HG03571 (cell line): ENCODE measurements around the gene ATOH7.
"Not testable (repeated sequence)": the region's sequence is repeated elsewhere in the genome, so short reads cannot be mapped to it uniquely, and the experiment has no call there.

Experiments
- ATAC-seq: cut with Tn5 transposase; IDR thresholded peaks from one replicate; pipeline ENCODE4 v1.9.1; 2021; ENCODE audit not compliant: unreplicated experiment

ATOH7 gene

GRCh38 chr10:68238371-68238770, 6.5 kb upstream of the ATOH7 start:
- ATAC-seq: no peak

DNA sequence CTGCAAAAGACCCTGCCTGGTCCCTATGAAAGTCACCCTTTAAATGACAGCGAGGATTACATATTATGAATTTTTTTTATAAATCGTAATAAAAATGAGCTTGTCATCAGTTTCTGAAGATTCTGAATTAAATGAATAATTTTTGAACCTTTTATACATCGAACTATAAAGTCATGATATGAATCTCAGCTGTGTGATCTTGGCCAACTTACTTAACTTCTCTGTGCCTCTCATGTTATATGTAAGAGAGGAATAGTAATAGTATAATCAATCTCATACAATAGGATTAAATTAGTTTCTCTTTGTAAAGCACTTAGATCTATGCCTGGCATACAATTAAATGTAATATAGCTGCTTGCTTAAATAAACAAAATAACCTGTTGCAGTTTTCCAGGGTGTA, 5.3 kb upstream of the ATOH7 start:
- no peak for ATAC-seq

DNA sequence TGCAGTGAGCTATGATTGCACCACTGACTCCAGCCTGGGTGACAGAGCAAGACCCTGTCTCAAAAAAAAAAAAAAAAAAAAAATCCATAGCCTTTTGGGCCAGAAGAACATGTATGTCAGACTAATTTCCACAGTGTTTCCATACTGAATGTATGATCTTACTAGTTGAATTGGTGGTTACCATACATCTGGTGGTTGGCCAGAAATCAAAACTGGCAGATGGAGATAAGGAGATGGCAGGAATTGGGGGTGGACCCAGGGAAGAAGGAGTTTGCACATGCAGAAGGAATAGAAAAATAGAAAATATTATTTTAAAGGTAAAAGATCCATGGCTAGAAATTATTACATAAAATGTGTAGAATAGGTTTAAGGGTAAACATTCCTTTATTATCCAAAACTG, 3.7 kb upstream of the ATOH7 start:
- ATAC-seq: no peak

GRCh38 chr10:68235111-68235510, 3.2 kb upstream of the ATOH7 start:
- no peak for ATAC-seq

DNA sequence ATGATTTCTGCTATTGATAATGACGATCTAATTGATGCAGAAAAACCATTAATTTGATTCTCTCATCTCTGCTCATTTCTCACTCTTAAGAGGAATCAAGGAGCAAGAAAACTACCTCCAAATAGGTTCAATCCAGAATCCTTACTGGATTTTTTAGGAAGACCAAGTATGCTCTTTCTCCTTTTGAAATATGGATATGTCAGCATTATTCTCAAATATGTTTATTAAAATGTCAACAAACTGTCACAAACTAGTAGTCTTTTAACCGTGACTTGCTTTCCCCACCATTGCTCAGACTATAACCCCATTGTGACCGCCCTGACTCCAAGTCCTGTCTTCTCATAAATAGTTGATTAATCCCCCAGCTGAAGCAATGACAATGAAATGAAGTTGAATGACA, 1.1 kb upstream of the ATOH7 start:
- ATAC-seq: no peak

- ATAC-seq: peak; percentile 78
Observed at GRCh38 chr10:68231106-68231816, 652 bp downstream of the ATOH7 start.

DNA sequence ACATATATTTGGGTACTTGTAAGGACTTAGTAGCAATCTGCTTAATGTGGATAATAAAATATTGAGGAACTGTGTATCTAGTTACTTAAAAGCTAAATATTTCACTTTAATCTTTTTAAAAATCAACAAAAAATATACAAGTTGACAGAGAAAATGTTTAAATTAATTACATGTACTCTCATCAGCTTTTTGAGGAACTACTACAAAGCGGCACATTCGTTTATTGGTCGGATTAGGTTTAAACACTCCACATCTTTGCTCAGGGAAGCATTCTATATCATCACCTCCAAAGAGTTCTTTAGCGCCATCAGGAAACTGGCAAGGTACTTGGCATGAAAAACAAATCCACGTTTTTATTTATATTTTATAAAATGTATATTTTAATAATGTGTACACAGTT, 1.6 kb downstream of the ATOH7 start:
- no peak for ATAC-seq

GRCh38 chr10:68224810-68225209, 7.1 kb downstream of the ATOH7 start:
- no peak for ATAC-seq

GRCh38 chr10:68223535-68224165, 8.3 kb downstream of the ATOH7 start:
- ATAC-seq: no peak

- no peak for ATAC-seq
Observed at GRCh38 chr10:68222391-68222790, 9.5 kb downstream of the ATOH7 start.

DNA sequence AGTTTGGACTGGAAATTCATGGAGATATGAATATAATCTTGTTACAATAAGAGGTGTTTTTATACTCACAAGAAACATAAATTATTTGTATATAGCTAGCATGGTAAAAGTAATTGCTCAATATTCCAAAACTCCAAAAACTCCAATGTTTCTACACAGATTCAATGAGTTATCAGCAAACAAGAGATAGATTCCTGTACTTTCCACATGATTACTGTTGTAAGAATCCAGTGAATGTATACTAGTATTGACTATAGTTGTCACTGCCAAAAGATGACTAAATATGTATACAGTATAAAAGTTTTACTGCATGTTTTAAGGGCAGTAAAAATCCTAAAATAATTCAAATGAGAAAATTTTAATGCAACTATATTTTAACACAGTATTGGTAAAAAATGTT, 10.7 kb downstream of the ATOH7 start:
- ATAC-seq: no peak

- ATAC-seq: no peak
Observed at GRCh38 chr10:68218786-68219185, 13.1 kb downstream of the ATOH7 start.

DNA sequence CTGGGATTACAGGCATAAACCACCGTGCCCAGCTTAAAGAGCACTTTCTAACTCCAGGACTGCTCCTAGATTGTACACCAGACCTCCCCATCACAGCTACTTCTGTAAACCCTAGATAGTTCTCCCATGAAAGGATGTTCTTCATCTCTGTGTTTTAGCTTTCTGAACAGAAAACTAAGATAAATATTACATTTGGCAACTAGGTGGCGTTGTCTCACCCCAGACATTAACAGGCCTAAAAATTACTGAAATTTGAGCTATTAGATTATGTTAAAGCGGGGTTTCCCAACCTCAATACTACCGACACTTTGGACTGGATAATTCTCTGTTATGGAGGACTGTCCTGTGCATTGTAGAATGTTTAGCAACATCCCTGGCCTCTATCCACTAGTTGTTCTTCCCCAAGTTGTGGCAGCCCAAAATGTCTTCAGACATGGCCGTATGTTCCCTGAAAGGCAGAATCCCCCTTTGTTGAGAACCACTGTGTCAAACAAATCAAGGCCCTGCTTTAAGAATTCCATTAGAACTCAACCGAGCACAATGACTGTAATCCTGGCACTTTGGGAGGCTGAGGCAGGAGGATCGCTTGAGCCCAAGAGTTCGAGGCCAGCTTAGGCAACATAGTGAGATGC, 19.1 kb downstream of the ATOH7 start:
- no peak for ATAC-seq

DNA sequence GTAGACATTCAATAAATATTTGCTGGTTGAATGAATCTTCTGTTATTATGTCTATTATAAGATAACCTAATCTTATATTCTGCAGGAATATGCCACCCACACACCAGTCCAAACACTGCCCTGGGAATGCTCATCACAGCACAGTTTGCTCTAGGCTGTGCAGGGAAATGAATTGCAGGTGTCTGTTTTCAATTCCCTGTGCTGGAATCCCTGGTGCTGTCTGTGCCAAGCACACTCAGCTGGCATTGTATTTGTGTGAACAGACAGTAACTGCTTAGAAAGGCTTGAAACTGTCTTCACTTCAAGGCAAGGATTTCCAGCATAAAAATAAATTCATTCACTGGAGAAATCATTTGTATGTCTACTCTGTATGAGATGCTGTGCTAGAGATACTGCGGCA, 20.2 kb downstream of the ATOH7 start:
- no peak for ATAC-seq

DNA sequence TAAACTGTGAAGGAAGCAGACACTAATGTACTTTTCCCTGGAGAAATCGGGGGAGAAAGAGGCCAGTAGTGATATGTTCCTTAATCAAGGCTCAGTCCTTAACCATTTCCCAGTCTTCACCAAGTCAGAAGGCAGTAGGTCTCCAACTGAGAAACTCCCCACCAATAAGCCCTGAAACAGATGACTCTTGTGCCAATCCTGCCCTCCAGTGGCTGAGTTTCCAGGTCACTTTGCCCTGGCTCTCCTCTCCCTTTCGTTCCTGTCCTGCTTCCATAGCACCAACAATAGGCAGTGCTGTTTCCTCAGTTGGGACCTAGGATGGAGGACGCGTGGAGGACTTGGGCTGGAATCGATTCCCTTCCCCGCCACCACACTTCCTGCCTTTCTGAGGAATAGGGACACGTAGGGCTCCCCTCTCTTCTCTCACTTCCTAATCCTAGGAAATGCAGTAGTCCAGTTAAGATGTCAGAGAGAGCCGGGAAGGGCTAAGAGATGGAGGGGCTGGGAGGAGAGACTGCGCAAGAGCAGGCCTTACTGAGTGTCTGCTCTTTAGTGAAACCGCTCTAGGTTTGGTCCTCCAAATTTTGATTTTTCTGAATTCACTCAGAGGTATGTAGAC, 23.4 kb downstream of the ATOH7 start:
- peak; percentile 51 for ATAC-seq

DNA sequence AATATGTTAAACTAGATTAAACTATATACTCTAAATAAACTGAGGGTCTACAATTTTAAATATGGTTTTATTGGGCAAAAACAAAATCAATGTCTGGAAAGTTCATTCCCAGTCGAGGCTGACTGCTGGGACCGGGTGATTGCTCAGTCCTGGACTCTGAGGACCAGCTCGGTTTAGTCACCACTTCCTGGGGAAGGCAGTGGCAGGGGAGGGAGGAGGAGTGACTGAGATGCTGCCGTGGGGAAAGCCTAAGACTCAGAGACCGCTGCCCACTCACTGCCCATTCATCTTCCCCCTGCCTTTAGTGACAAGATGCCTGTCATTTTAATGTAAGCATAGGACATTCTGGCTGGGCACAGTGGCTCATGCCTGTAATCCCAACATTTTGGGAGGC, 29.0 kb downstream of the ATOH7 start:
- no peak for ATAC-seq

- no peak for ATAC-seq
Observed at GRCh38 chr10:68196701-68197100, 35.2 kb downstream of the ATOH7 start.

DNA sequence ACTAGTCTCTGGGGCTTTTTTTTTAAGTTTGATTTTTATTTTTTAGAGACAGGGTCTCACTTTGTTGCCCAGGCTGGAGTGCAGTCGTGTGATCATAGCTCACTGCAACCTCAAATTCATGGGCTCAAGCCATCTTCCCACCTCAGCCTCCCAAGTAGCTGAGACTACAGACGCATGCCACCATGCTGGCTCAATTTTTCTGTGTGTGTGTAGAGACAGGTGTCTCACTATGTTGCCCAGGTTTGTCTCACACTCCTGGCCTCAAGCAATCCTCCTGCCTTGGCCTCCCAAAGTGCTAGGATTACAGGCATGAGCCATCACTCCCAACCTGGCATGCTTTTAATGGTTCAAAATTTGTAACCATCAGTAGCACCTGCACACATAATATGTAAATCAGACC, 36.1 kb downstream of the ATOH7 start:
- ATAC-seq: not testable (repeated sequence)

DNA sequence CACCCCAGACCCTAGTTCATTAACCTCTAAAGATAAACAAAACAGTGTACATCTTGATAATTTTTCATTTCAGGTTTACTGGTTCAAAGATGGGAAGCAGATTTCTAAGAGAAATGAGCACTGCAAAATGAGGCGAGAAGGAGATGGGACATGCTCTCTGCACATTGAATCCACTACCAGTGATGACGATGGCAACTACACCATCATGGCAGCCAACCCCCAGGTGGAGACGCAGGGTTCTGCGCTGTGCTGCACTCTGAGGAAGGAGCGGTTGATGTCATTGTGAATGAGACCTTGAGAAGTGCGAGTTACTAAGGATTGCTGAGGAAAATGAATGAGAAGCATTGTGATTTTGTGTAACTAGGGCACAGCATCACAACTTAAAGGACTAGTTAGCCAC, 37.6 kb downstream of the ATOH7 start:
- ATAC-seq: no peak

GRCh38 chr10:68192113-68192512, 39.8 kb downstream of the ATOH7 start:
- ATAC-seq: no peak

DNA sequence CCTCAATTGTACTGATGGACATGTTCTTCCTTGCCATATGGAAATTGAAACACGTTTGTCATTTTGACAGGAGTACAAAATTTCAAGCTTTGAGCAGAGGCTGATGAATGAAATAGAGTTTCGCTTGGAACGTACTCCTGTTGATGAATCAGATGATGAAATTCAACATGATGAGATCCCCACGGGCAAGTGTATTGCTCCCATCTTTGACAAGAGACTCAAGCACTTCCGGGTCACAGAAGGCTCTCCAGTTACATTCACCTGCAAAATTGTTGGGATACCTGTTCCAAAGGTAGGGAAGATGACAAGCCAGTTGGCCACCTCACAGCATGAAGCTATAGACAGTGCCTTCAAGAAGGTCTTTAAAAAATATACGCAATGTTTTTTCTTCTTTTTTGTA, 43.1 kb downstream of the ATOH7 start:
- ATAC-seq: no peak

- ATAC-seq: no peak
Observed at GRCh38 chr10:68185085-68185484, 46.8 kb downstream of the ATOH7 start.
